ENCODE results near the gene CASP8AP2. TPM values are rescaled to one million over a fixed set of nuclear protein-coding genes. Genes with fewer than 3 reads are reported as not detected.

The CASP8AP2 gene
- total RNA-seq, 1 donor from 2014 or later, result 12.1 TPM

DNA sequence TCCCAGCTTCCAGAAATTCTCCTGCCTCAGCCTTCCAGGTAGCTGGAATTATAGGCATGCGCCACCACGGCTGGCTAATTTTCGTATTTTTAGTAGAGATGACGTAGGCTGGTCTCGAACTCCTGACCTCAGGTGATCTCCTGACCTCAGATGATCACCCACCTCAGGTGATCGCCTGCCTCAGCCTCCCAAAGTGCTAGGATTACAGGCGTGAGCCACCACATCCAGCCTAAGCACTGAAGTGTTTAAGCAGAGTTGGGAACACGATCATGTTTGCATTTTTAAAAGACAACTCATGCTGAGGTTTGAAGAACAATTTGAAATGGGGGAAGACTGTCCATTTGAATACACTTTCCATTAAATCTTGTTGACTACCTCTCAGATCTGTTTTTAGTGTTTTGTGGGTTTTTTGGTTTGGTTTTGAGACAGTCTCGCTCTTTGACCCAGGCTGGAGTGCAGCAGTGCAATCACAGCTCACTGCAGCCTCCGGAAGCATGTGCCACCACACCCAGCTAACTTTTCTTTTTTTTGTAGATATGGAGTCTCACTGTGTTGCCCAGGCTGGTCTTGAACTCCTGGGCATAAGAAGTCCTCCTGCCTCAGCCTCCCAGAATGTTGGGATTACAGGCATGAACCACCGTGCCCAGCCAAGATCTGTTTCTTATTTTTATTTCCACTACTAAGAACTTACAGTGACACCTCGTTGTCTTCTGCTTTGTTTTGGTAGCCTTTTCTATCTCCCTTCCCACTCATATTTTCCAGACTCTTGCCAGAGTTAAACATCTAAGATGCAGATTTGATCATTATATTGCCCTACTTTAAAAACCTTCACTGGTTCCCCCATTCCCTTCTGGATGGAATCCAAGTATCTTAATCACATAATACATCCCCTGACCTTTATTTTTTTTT, 5.5 kb downstream of the CASP8AP2 start:
- Histone ChIP-seq H3K4me2 (ENCODE audit: low read length) (no peak overlapping the region), H3K9me3 (ENCODE audit: insufficient read depth, low read depth, low read length) (no peaks in the 10 kb centered on the region), H3K4me3 (ENCODE audit: insufficient read depth, low read depth, low read length) (no peak overlapping the region), H3K36me3 (ENCODE audit: insufficient read depth, low read length) (peaks cover 6% of the 10 kb centered on the region), H3K9ac (ENCODE audit: low read length) (no peak overlapping the region), H2AFZ (ENCODE audit: low read depth, low read length) (no peak overlapping the region), H3K4me1 (ENCODE audit: insufficient read depth, low read length) (peaks cover 8% of the 10 kb centered on the region), H3K27ac (ENCODE audit: low read depth, low read length) (no peak overlapping the region), H4K20me1 (ENCODE audit: insufficient read depth, low read length) (no peaks in the 10 kb centered on the region), H3K27me3 (ENCODE audit: insufficient read depth, low read length) (no peaks in the 10 kb centered on the region), H3K79me2 (ENCODE audit: insufficient read depth, low read length) (peaks cover 58% of the 10 kb centered on the region)
- no peak overlapping the region for H3K27ac Mint-ChIP-seq (ENCODE audit: unreplicated experiment)
- peak; percentile 42 for DNase-seq (ENCODE audit: low read depth)
- no peaks in the 10 kb centered on the region for H3K4me1 Mint-ChIP-seq (ENCODE audit: low read depth, unreplicated experiment)
- peaks cover 8% of the 10 kb centered on the region for H3K36me3 Mint-ChIP-seq (ENCODE audit: low read depth, unreplicated experiment)
- no peaks in the 10 kb centered on the region for H3K27me3 Mint-ChIP-seq (ENCODE audit: low read depth, unreplicated experiment)
- TF ChIP-seq, protein P1, sequence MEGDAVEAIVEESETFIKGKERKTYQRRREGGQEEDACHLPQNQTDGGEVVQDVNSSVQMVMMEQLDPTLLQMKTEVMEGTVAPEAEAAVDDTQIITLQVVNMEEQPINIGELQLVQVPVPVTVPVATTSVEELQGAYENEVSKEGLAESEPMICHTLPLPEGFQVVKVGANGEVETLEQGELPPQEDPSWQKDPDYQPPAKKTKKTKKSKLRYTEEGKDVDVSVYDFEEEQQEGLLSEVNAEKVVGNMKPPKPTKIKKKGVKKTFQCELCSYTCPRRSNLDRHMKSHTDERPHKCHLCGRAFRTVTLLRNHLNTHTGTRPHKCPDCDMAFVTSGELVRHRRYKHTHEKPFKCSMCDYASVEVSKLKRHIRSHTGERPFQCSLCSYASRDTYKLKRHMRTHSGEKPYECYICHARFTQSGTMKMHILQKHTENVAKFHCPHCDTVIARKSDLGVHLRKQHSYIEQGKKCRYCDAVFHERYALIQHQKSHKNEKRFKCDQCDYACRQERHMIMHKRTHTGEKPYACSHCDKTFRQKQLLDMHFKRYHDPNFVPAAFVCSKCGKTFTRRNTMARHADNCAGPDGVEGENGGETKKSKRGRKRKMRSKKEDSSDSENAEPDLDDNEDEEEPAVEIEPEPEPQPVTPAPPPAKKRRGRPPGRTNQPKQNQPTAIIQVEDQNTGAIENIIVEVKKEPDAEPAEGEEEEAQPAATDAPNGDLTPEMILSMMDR (IDR thresholded peaks at IDR 0.05; ENCODE audit: insufficient read depth, low read depth, low read length), result no peak
- TF ChIP-seq EZH2 (IDR thresholded peaks at IDR 0.05; ENCODE audit: insufficient read depth, low read length), result no peak
- H3K4me3 Mint-ChIP-seq (ENCODE audit: unreplicated experiment), result no peak overlapping the region
- no peak for FAIRE-seq
- H3K9me3 Mint-ChIP-seq (ENCODE audit: unreplicated experiment), result peaks cover 2% of the 10 kb centered on the region

DNA sequence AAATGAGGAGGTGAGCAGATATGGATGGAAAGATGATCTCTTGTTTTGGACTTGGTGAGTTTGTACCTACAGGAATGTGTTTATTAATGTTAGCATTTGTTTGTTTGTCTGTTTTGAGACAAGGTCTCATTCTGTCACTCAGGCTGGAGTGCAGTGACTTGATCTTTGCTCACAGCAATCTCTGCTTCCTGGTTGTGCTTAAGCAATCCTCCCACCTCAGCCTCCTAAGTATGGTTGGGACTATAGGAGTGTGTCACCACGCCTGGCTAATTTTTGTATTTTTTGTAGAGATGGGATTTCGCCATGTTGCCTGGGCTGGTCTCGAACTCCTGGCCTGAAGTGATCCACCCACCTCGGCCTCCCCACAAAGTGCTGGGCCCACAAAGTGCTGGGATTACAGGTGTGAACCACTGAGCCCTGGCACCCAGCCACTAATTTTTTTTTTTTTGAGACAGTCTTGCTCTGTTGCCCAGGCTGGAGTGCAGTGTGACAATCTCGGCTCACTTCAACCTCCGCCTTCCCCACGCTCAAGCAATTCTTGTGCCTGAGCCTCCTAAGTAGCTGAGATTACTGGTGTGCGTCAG, 7.1 kb downstream of the CASP8AP2 start:
- H3K4me3 ChIP-seq (ENCODE audit: insufficient read depth, low read depth, low read length), result no peak overlapping the region
- no peaks in the 10 kb centered on the region for H3K4me1 ChIP-seq (ENCODE audit: insufficient read depth, low read length)
- H3K27ac ChIP-seq (ENCODE audit: low read depth, low read length), result no peak overlapping the region
- H3K4me2 ChIP-seq (ENCODE audit: low read length), result no peak overlapping the region
- H3K79me2 ChIP-seq (ENCODE audit: insufficient read depth, low read length), result peaks cover 57% of the 10 kb centered on the region
- Mint-ChIP-seq H3K9me3 (ENCODE audit: unreplicated experiment) (peaks cover 2% of the 10 kb centered on the region), H3K27ac (ENCODE audit: unreplicated experiment) (no peak overlapping the region), H3K4me3 (ENCODE audit: unreplicated experiment) (no peak overlapping the region), H3K4me1 (ENCODE audit: low read depth, unreplicated experiment) (peaks cover 6% of the 10 kb centered on the region), H3K27me3 (ENCODE audit: low read depth, unreplicated experiment) (no peaks in the 10 kb centered on the region), H3K36me3 (ENCODE audit: low read depth, unreplicated experiment) (peaks cover 8% of the 10 kb centered on the region)
- DNase-seq (ENCODE audit: low read depth), result no peak
- H4K20me1 ChIP-seq (ENCODE audit: insufficient read depth, low read length), result no peaks in the 10 kb centered on the region
- peaks cover 6% of the 10 kb centered on the region for H3K36me3 ChIP-seq (ENCODE audit: insufficient read depth, low read length)
- no peaks in the 10 kb centered on the region for H3K9me3 ChIP-seq (ENCODE audit: insufficient read depth, low read depth, low read length)
- H3K9ac ChIP-seq (ENCODE audit: low read length), result no peak overlapping the region
- FAIRE-seq, result no peak
- H3K27me3 ChIP-seq (ENCODE audit: insufficient read depth, low read length), result no peaks in the 10 kb centered on the region
- no peak for TF ChIP-seq EZH2 (IDR thresholded peaks at IDR 0.05; ENCODE audit: insufficient read depth, low read length)
- TF ChIP-seq, protein P1 (IDR thresholded peaks at IDR 0.05; ENCODE audit: insufficient read depth, low read depth, low read length), result no peak
- no peak overlapping the region for H2AFZ ChIP-seq (ENCODE audit: low read depth, low read length)
